Osteocyte (in vitro differentiated cells): ENCODE results near the gene ATP5MK. TPM values are rescaled to one million over a fixed set of nuclear protein-coding genes. Genes with fewer than 3 reads are reported as not detected.
"Not testable (repeated sequence)": the region's sequence is repeated elsewhere in the genome, so short reads cannot be mapped to it uniquely, and the experiment has no call there.

Experiments
- DNase-seq: peaks from one replicate; pipeline ENCODE4 v3.0.0; 2021; ENCODE audit warnings: mixed read lengths; ENCODE audit not compliant: unreplicated experiment; ENCODE audit errors: extremely low spot score
- H3K27ac Mint-ChIP-seq: one replicate; pipeline ENCODE4 v1.8.0; 2021; ENCODE audit warnings: mild to moderate bottlenecking, mixed read lengths; ENCODE audit not compliant: unreplicated experiment
- H3K27me3 Mint-ChIP-seq: one replicate; pipeline ENCODE4 v1.8.0; 2021; ENCODE audit warnings: mixed read lengths; ENCODE audit not compliant: unreplicated experiment
- H3K36me3 Mint-ChIP-seq: one replicate; pipeline ENCODE4 v1.8.0; 2021; ENCODE audit warnings: mixed read lengths; ENCODE audit not compliant: unreplicated experiment
- H3K4me1 Mint-ChIP-seq: one replicate; pipeline ENCODE4 v1.8.0; 2021; ENCODE audit warnings: mixed read lengths; ENCODE audit not compliant: unreplicated experiment
- H3K4me3 Mint-ChIP-seq: one replicate; pipeline ENCODE4 v1.8.0; 2021; ENCODE audit warnings: mild to moderate bottlenecking, moderate library complexity, mixed read lengths; ENCODE audit not compliant: unreplicated experiment
- H3K9me3 Mint-ChIP-seq: one replicate; pipeline ENCODE4 v1.8.0; 2021; ENCODE audit warnings: mixed read lengths; ENCODE audit not compliant: unreplicated experiment
- total RNA-seq: library from RNA; stranded (reverse); gene quantifications from 2 replicates; pipeline ENCODE4 v1.2.1, GENCODE V29; 2021
- TF ChIP-seq, protein P1 (sequence below): fragments of 200-600 bp; sonication (generic); IDR thresholded peaks from 2 replicates; pipeline ENCODE4 v1.5.0; 2021; ENCODE audit warnings: antibody characterized with exemption, mild to moderate bottlenecking, moderate library complexity

Gene ATP5MK
- total RNA-seq, 1 donor from 2014 or later = 307 TPM

DNA sequence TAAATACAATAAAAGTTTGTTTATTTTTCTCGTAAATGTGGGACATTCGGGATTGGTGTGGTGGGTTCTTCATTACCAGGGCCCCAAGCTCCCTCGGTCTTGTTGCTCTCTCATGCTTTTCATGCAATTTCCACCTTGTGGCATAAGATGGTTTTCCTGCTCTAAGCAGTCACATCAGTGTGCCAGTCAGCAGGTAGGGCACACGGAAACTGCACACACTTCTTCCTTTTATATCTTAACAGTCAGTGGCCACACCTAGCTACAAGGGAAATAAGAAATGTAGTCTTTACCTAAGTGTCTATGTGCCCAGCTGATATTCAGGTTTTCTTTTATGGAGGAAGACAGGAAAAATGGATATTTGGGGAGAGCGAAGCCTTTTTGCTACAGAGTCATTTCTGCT lies 22.0 kb downstream of the ATP5MK start:
- Mint-ChIP-seq H3K27ac (no peak overlapping the region), H3K27me3 (no peaks in the 10 kb centered on the region)
- TF ChIP-seq, protein P1, sequence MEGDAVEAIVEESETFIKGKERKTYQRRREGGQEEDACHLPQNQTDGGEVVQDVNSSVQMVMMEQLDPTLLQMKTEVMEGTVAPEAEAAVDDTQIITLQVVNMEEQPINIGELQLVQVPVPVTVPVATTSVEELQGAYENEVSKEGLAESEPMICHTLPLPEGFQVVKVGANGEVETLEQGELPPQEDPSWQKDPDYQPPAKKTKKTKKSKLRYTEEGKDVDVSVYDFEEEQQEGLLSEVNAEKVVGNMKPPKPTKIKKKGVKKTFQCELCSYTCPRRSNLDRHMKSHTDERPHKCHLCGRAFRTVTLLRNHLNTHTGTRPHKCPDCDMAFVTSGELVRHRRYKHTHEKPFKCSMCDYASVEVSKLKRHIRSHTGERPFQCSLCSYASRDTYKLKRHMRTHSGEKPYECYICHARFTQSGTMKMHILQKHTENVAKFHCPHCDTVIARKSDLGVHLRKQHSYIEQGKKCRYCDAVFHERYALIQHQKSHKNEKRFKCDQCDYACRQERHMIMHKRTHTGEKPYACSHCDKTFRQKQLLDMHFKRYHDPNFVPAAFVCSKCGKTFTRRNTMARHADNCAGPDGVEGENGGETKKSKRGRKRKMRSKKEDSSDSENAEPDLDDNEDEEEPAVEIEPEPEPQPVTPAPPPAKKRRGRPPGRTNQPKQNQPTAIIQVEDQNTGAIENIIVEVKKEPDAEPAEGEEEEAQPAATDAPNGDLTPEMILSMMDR = no peak

DNA sequence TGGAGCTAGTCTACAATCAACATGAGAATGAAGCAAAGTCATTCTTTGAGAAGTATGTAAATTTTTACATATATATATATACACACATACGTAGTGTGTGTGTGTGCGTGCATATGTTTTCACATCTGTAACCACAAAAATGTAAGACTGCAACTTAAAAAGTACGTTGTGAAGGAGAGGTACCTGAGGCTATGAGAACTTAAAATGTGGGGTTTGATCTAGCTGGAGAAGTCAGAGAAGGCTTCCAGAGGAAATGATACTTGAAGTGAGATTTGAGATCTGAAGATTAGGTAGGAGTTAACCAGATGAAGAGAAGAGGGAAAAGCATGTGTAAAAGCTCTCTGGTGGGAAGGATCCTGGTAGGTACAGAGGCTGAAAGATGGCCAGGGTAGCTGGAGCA lies 22.7 kb downstream of the ATP5MK start:
- Mint-ChIP-seq H3K4me1 (peaks cover 6% of the 10 kb centered on the region), H3K4me3 (no peak overlapping the region), H3K27ac (no peak overlapping the region), H3K36me3 (peaks cover 26% of the 10 kb centered on the region), H3K27me3 (no peaks in the 10 kb centered on the region), H3K9me3 (no peaks in the 10 kb centered on the region)
- DNase-seq = no peak
- TF ChIP-seq, protein P1 = no peak

More for the DNA sequence above, 22.0 kb downstream of the ATP5MK start:
- peaks cover 26% of the 10 kb centered on the region for H3K36me3 Mint-ChIP-seq
- peaks cover 2% of the 10 kb centered on the region for H3K4me1 Mint-ChIP-seq
- no peak overlapping the region for H3K4me3 Mint-ChIP-seq
- DNase-seq = no peak
- H3K9me3 Mint-ChIP-seq = no peaks in the 10 kb centered on the region

DNA sequence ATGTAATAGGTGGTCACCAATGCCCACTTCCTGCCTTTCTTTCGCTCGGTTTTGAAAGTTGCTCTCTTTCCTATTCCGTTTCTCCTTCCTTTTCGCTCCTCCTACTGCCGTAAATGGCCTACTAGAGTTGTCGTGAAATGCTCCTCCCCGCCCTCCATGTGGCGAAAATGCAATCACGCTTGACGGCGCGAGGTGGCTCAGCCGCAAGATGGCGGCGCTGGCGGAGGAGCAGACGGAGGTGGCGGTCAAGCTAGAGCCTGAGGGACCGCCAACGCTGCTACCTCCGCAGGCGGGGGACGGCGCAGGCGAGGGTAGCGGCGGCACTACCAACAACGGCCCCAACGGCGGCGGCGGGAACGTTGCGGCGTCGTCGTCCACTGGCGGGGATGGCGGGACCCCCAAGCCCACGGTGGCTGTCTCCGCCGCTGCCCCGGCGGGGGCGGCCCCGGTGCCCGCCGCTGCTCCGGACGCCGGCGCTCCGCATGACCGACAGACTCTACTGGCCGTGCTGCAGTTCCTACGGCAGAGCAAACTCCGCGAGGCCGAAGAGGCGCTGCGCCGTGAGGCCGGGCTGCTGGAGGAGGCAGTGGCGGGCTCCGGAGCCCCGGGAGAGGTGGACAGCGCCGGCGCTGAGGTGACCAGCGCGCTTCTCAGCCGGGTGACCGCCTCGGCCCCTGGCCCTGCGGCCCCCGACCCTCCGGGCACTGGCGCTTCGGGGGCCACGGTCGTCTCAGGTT lies 28.3 kb downstream of the ATP5MK start, which contains the start of gene TAF5:
TSS of gene TAF5 (plus strand) at position 195 of the 737 bp plus-strand sequence. CDS start at position 209, 14 bp downstream.
- H3K36me3 Mint-ChIP-seq = no peaks in the 10 kb centered on the region
- peak within 1 kb of the TSS; percentile 85 for H3K4me3 Mint-ChIP-seq
- peak within 1 kb of the TSS; percentile 92 for H3K27ac Mint-ChIP-seq
- H3K27me3 Mint-ChIP-seq = peaks cover 3% of the 10 kb centered on the region
- H3K9me3 Mint-ChIP-seq = no peaks in the 10 kb centered on the region
- TF ChIP-seq, protein P1 = no peak
- H3K4me1 Mint-ChIP-seq = peaks cover 12% of the 10 kb centered on the region
- DNase-seq = peak; percentile 96

DNA sequence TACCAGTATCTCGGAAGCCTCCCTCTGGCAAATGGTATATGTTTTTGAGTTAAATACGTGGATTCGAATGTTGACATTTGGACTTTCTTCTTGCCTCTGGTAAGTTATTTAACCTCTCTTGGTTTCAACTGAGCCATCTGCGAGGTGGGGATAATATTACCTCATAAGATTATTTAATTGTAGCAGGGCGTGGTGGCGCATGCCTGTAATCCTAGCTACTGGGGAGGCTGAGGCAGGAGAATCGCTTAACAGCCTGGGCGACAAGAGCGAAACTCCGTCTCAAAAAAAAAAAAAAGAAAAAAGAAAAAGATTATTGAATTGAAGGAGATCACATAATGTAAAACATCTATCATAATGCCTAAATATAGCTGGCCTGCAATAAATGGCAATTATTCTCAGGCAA lies 28.9 kb downstream of the ATP5MK start:
- no peaks in the 10 kb centered on the region for H3K36me3 Mint-ChIP-seq
- H3K27ac Mint-ChIP-seq = peak overlapping the region; percentile 92
- peaks cover 3% of the 10 kb centered on the region for H3K27me3 Mint-ChIP-seq
- peaks cover 12% of the 10 kb centered on the region for H3K4me1 Mint-ChIP-seq
- H3K9me3 Mint-ChIP-seq = no peaks in the 10 kb centered on the region
- peak overlapping the region; percentile 85 for H3K4me3 Mint-ChIP-seq
- TF ChIP-seq, protein P1 = no peak
- no peak for DNase-seq

DNA sequence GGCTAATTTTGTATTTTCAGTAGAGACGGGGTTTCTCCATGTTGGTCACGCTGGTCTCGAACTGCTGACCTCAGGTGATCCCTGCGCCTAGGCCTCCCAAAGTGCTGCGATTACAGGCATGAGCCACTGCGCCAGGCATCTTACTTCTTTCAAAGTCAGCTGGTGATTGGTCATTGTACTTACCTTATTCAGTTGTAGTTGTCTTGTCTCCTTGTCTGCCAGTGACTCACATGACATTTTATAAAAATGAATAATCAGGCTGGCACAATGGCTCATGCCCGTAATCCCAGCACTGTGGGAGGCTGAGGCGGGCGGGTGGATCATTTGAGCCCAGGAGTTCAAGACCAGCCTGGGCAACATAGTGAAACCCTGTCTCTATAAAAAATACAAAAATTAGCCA lies 35.5 kb downstream of the ATP5MK start:
- not testable (repeated sequence) for H3K4me1 Mint-ChIP-seq, H3K4me3 Mint-ChIP-seq, H3K27me3 Mint-ChIP-seq, H3K36me3 Mint-ChIP-seq, H3K27ac Mint-ChIP-seq, H3K9me3 Mint-ChIP-seq
- peak; percentile 38 for DNase-seq

DNA sequence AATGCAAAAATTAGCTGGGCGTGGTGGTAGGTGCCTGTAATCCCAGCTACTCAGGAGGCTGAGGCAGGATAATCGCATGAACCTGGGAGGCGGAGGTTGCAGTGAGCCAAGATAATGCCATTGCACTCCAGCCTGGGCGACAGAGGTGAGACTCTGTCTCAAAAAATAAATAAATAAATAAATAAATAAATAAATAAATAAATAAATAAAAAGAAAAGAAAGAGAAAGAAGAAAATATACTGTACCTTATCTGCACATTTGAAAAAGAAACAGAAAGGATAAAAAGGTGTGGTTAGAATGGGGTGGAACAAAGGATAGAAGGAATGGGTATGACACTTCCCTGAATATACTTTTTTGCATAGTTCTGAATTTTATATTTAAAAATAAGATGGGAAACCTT lies 36.8 kb downstream of the ATP5MK start:
- not testable (repeated sequence) for H3K36me3 Mint-ChIP-seq, H3K27ac Mint-ChIP-seq, H3K4me3 Mint-ChIP-seq, H3K27me3 Mint-ChIP-seq, H3K9me3 Mint-ChIP-seq, DNase-seq, H3K4me1 Mint-ChIP-seq
